Measurements from ENCODE around the gene KDM1A.

GRCh38 chr1:23019863-23020625, 776 bp downstream of the KDM1A start:
- TF ChIP-seq CTCF (IDR thresholded peaks at IDR 0.05) = no peak
- no peak for TF ChIP-seq POLR2A (IDR thresholded peaks at IDR 0.05)
